Fibroblast of skin of left biceps (primary cell): ENCODE data around the gene GATAD2A.

Experiments
- DNase-seq, 2 experiments: peaks; one replicate each; pipeline ENCODE4 v3.0.0-alpha.2; 2013; ENCODE audit warnings: low read depth in 2 of 2

GATAD2A gene

GRCh38 chr19:19532806-19533701, 127.6 kb downstream of the GATAD2A start:
- no peak for DNase-seq

GRCh38 chr19:19533841-19534240, 128.4 kb downstream of the GATAD2A start:
- DNase-seq: no peak

GRCh38 chr19:19534556-19535265, 129.2 kb downstream of the GATAD2A start:
- no peak for DNase-seq

DNA sequence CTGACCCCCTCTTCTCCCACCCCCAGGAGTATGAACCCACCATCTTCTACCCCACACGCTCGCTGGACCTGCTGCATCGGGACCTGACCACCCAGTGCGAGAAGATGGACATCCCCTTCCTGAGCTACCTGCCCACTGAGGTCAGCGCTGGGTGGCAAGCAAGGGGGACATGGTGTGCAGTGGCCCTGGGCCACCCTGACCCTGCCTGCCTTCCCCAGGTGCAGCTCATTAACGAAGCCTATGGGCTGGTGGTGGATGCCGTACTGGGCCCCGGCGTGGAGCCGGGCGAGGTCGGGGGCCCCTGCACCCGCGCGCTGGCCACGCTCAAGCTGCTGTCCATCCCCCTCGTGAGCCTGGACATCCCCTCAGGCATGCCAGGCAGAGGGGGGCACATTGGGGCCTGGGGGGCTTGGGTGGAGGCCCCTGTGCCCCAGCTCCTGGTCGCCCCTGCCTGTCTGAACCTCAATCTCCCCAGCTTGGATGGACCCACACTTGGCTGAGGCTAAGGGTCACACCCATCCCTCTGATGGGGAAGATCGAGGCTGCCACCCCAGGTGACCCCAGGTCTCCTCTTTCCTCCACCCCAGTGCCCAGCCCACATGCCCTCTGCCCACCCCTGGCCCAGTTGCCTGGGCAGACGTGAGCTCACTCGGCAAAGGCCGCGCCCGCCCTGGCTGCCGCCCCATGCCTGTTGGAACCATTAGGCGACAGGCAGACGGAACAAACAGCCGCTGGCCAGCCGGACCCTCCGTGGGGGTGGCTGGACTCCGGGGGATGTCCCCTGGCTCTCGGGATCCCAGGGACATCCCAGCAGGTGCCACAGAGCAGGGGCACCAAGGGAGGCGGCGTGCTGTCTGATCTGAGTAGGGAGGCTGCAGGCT, 130.1 kb downstream of the GATAD2A start:
- DNase-seq: no peak

- DNase-seq: no peak
Observed at GRCh38 chr19:19537075-19538048, 131.9 kb downstream of the GATAD2A start.

DNA sequence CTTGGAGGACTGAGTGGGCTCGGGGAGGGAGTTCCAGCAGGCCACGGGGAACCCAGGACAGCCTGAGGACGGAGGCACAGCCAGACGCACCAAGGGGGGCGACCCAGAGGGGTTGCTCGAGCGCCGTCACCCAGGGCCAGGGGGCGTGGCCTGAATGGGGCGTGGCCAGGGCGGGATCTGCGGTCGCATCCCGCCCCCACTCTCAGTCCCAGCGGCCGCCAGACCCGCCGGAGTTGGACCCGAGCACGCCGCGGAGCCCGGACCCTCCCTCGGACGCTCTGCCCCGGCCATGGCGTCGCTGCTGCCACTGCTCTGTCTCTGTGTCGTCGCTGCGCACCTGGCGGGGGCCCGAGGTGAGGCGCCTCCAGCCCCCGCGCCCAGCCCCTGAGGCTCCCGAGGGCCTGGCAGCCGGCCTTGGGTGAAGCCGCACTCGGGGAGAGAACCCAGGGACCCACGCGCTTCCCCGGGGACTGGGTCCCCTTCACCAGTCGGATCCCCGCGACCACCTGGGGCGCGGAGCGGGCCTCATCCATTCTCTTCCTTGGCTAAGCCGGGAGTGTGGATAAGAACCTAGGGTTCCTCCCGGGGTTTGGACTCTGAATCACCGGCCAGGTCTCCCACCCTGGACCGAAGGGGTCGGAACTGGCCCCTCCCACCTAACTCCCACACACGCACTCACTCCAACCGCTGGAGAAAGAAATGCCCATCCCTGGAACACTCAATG, 132.7 kb downstream of the GATAD2A start, which contains the start of gene CILP2:
CILP2 (plus strand) TSS at position 205 of the 724 bp plus-strand sequence; CDS start at position 290, 85 bp downstream.
- no peak for DNase-seq

- no peak for DNase-seq
Observed at GRCh38 chr19:19538785-19539166, 133.3 kb downstream of the GATAD2A start.

DNA sequence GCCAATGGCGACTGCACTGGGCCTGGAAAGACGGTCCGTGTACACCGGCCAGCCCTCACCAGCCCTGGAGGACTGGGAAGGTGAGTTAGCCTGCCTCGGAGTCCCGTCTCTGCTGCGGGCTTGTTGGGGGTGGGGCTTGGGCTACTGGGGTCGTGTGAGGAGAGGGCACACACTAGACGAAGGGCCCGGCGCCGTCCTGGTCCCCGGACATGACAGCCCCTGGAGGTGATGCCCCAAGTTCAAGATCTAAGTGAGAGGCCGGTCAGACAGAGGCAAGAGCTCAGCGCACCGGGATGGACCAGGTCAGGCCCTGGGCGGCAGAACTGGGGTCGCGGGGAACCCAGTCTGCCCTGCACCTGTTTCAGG, 134.2 kb downstream of the GATAD2A start:
- DNase-seq: no peak

DNA sequence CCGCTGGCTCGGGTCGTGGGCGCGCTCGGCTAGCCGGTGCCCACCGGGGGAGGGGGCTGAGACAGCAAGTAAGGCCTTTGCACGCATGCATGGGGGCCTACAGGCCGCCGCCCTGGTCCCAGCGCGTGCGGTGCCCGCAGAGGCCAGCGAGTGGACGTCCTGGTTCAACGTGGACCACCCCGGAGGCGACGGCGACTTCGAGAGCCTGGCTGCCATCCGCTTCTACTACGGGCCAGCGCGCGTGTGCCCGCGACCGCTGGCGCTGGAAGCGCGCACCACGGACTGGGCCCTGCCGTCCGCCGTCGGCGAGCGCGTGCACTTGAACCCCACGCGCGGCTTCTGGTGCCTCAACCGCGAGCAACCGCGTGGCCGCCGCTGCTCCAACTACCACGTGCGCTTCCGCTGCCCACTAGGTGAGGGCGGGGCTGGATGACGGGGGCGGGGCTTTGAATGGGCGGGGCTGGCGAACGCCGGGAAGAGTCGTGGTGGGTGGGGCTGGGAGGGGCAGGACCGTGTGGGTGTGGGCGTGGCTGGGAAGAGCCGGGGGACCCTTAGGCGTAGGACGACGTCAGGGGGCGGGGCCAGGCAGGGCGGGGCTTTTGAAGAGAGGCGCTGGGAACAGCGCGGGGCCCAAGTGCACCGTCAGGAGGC, 134.7 kb downstream of the GATAD2A start:
- DNase-seq: peak; percentile 31 to 34

- DNase-seq: no peak
Observed at GRCh38 chr19:19540715-19541515, 135.4 kb downstream of the GATAD2A start.

- DNase-seq: no peak
Observed at GRCh38 chr19:19541616-19542015, 136.1 kb downstream of the GATAD2A start.

- DNase-seq: no peak
Observed at GRCh38 chr19:19542507-19542906, 137.0 kb downstream of the GATAD2A start.

DNA sequence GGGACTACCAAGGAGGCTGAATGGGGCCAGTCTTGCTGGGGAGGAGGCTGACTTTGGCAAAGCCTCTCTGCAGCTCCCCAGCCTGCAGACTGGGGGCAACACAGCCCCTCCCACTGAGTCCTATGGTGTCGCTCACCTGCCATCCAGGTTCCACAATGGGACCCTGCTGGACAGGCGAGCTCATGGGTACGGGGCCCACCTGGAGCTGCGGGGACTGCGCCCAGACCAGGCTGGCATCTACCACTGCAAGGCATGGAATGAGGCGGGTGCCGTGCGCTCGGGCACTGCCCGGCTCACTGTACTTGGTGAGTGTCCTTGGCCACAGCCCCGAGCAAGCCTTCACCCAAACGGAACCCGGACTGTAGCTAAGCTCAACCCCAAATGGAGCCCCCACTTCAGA, 137.6 kb downstream of the GATAD2A start:
- DNase-seq: no peak

DNA sequence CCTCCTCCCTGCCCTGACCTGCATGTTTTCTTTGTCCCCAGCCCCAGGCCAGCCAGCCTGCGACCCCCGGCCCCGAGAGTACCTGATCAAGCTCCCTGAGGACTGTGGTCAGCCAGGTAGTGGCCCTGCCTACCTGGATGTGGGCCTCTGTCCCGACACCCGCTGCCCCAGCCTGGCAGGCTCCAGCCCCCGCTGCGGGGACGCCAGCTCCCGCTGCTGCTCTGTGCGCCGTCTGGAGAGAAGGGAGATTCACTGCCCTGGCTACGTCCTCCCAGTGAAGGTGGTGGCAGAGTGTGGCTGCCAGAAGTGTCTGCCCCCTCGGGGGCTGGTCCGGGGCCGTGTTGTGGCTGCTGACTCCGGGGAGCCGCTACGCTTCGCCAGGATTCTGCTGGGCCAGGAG, 138.2 kb downstream of the GATAD2A start:
- no peak for DNase-seq

DNA sequence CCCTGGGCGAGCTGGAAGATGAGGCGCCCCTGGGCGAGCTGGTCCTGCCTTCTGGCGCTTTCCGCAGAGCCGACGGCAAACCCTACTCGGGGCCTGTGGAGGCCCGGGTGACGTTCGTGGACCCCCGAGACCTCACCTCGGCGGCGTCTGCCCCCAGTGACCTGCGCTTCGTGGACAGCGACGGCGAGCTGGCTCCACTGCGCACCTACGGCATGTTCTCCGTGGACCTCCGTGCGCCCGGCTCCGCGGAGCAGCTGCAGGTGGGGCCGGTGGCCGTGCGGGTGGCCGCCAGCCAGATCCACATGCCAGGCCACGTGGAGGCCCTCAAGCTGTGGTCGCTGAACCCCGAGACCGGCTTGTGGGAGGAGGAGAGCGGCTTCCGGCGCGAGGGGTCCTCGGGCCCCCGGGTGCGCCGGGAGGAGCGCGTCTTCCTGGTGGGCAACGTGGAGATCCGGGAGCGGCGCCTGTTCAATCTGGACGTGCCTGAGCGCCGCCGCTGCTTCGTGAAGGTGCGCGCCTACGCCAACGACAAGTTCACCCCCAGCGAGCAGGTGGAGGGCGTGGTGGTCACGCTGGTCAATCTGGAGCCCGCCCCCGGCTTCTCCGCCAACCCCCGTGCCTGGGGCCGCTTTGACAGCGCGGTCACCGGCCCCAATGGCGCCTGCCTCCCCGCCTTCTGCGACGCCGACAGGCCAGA, 138.9 kb downstream of the GATAD2A start:
- DNase-seq: no peak

GRCh38 chr19:19544954-19545591, 139.6 kb downstream of the GATAD2A start:
- DNase-seq: no peak

GRCh38 chr19:19545707-19546106, 140.2 kb downstream of the GATAD2A start:
- no peak for DNase-seq

DNA sequence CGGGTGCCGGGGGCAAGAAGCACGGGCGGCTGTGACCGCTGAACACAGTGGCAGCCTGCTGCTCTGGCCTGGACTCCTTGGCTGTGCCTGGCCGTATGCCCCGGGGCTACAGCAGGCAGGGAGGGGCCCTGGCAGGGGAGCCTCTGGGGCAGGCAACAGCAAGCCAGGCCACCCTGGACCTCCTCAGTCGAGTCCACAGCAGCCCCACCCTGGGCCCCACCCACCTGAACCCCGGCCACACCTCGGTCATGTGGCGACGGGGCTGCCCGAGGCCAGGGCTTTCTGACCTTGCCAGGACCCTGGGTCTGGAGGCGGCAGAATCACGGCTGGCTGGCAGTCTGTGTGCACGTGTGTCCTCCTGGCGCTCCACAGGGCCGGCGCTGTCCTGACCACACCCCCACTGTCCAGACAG, 141.3 kb downstream of the GATAD2A start:
- DNase-seq: no peak
